Hematopoietic multipotent progenitor cell treated with erythropoietin and hydrocortisone succinate and interleukin-3 and kit ligand, for 6 days (in vitro differentiated cells): ENCODE measurements around the gene REC8.
"Not testable (repeated sequence)": the region's sequence is repeated elsewhere in the genome, so short reads cannot be mapped to it uniquely, and the experiment has no call there.

Experiments
- DNase-seq: peaks from one replicate; pipeline ENCODE4 v3.0.0-alpha.2; 2015

REC8 gene

DNA sequence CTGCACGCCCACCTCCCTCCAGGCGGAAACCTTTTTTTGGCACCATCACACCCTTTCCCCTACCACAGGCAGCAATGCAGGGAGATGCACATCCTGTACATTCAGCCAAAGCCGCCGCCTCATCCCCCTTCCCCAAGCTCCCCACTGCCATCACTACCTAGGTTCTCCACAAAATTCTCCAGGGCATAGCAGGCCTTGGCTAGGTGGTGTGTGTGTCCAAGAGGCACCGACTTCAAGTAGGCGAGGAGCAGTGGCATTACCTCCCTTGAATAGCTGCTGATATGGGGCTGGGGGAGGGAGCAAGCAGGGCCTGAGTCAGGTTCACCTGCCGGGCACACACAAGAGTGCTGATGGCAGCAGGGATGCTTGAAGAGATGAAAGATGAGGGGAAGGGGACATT lies 13.1 kb downstream of the REC8 start:
- DNase-seq = no peak

DNA sequence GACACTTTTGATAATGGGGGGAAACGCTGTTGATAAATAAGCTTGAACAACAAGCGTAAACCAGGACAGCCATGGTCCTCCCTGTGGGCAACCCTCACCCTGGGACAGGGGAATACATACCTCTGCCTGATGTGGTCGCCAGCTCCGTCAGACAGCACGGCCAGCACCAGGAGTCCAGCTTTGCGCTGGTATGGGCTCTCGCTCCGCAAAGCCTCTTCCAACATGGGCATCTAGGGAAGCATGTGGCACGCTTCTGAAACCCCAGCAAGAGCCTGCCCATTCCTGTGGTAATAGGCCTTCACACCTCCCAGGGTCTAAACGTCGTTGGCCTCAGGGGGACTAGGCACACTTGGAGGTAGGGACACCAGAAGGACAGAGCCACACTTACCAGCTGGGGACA lies 13.9 kb downstream of the REC8 start:
- no peak for DNase-seq

DNA sequence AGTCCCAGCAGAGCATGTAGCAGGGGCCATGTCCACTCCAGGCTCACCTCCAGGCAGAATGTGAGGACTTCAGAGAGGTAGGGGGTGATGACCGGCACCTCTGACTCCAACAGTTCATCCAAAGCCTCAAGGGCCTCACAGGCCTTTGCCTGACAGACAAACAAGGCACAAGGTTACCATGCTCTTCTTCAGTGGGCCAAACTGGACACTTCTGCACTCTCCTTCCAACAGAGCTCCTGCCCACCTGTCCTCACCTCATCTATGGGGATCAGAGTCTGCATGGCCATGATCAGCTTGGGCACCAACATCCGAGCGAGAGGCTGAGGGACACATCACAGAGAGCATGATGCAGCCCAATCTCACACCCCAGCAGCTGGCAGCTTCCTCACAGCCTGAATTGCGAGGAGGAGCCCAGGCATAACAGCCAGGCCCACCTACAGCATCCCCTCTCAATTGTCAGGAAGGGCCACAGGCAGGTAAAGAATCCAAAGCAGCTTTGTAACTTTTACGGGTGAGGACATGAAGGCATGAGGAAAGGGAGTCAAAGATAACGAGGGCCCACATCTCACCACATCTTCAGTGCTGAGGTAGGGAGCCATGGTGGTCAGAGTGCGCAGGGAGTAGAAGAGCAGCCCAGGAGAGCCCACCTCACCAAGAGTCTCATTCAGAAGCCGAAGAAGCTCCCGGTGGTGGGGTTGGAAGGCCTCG lies 15.1 kb downstream of the REC8 start:
- no peak for DNase-seq

DNA sequence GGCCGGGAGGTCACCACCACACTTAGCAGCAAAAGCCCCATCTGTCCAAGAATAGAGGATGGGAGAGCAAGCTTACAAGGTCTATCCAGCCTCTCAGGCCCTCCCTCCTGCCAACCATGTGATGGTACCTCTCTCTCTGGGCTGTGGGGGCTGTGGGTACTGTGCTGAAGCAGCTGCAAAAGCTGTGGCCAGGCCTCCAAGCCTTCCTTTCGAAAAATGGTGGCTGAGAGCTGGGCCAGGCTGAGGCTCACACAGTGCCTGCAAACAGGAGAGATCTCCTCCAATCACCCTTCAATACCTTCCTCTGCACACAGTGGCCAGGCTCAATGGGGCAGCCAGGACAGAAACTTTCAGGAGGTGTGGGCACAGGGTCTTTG lies 15.6 kb downstream of the REC8 start:
- DNase-seq = no peak

DNA sequence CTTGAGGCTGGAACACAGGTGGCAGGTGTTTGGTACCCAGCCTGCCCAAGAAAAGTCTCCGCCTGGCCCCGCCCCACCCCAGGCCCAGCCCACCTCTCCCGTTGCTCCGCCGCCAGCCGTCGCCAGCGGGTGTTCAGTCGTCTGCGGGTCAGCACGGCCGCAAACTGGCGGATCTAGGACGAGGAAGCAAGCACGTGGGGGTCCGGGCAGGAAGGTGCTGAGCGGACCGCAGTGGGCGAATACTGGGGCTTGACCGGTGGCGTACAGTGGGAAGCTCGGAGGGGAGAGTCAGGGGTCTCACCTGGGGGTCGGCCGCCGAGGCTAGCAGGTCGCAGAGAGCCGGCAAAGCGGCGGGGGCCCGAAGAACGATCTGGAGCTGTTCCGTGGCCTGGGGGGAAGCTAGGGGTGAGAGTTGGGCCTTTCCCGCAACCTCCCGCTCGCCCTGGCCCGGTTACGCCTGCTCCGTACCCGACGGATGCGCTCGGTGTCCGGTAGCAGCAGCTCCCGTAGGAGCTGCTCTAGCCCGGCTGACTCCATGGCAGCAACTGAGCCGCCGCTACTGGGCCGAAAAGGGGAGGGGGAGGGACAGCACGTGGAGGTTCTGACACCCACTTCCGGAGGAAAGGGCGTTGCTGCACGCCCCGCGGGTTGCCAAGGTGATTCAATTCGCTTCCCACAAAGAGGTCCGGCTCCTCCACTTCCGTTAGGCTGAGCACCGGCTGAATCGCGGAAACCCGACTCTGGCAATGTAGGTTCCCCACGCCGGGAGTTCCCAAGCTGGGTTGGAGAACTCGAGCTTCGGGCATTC lies 16.6 kb downstream of the REC8 start, which contains the start of gene IPO4:
Gene IPO4, minus strand, starts transcription at position 566 of the 808 bp plus-strand sequence. Its CDS starts 29 bp downstream, at position 537.
- peak; percentile 99 for DNase-seq

DNA sequence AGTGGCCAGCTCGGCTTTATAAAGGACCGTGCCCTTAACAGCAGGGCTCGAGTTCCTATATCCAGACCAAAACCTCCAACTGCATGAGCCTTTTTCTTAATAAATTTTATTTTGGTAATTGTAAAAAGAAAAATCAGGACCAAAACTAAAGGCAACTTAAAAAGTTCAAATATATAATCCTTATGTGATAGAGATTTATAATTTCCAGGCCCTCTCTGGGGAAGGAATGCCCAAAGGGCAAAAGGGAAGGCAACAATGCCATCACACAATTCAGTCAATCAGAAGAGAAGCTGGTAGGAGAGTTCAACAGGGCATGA lies 17.1 kb downstream of the REC8 start:
- no peak for DNase-seq

DNA sequence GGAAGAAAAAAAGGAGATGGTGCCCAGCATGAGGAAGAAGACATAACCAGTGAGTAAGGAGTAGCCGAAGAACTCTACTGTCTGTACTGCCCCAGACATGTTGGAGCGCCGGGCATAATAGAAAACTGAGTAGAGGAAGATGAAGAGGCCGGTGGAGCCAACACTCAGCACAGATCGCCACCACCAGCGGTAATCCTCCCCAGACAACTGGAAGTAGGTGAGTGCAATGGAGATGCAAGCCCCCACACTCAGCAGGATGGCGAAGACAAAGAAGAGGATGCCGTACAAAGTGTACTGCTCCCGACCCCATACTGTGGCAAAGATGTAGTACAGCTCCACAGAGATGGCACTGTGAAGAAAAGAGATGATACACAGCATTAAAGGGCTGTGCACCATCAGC lies 17.6 kb downstream of the REC8 start:
- DNase-seq = no peak

DNA sequence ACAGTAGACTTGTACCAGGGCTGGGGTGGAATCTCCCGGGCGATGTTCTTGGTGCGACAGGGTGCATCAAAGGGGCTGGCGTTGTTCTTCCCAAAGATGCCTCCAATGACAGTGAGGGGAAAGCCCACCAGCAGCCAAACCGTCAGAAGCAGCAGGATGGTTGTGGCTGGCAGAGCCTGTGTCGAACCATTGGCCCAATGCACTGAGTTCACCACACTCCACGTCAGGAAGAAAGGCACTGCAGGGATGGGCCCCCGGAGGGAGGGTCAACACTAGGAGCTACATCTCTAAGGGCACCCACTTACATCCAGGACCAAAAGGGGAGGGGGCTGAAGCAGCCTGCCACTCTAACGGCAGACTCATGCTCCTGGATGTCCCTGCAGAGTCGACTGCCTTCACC lies 18.5 kb downstream of the REC8 start:
- no peak for DNase-seq

DNA sequence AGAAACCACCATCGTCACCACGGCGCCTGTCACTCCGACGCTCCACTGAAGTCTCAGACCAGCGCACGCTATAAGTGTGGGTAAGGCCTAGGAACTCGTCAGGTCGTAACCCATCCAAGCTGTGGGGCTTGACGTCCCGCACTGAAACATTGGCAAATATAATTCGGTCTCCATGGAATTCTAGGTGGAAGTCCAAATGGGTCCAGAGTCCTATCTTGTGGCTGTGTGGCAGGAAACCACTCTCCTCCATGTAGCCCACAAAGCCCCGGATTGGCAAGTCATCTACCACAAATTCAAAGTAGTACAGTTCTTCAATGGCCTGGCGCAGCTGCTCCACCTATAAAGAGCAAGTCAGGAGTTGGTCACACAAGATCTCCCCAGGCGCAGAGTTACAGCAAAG lies 21.1 kb downstream of the REC8 start:
- no peak for DNase-seq

DNA sequence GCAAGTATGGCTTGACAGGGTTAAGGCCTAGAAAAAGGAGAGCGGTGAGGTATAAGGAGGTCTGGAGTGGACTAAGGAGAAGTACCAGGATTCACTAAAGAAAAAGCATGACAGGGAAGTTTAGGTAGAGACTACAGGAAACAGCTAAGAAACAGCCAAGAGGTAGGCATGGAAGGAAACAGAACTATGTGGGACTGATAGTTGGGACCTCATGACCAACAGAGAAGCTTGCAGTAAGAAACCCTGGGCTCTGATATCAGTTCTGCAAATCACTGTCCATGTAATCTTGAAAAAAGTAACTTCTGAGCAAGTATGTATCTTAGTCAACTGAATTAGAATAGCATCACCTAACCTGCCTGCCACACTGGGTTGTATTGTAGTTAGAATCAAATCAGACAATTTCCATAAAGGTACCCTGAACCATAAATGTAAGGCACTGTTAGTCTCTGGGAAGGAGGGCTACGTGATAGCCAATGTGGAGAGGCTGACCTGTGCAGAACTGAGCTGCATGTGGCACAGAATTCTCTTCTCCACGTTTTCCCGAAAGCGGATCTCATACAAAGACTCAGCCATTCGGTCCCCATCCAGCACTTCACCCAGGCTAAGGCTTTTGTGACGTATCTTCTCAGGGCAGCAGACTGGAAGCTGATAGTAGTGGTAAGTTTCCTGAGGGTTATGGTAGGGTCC lies 22.4 kb downstream of the REC8 start:
- DNase-seq = no peak

DNA sequence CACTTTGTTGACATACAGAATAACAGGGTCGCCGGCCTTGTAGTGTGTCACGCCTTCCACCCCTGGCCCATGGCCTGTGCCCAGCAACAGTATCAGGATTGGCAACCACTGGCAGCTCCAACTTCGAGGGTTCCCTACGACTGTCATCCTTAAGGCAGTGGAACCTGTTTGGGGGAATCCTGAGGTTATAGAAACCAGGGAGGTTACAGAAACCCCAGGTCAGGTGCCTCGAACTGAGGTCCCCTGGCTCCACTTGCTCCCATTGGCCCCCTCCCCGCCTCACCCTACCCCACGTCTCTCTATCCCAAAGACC lies 22.9 kb downstream of the REC8 start:
- peak; percentile 17 for DNase-seq

DNA sequence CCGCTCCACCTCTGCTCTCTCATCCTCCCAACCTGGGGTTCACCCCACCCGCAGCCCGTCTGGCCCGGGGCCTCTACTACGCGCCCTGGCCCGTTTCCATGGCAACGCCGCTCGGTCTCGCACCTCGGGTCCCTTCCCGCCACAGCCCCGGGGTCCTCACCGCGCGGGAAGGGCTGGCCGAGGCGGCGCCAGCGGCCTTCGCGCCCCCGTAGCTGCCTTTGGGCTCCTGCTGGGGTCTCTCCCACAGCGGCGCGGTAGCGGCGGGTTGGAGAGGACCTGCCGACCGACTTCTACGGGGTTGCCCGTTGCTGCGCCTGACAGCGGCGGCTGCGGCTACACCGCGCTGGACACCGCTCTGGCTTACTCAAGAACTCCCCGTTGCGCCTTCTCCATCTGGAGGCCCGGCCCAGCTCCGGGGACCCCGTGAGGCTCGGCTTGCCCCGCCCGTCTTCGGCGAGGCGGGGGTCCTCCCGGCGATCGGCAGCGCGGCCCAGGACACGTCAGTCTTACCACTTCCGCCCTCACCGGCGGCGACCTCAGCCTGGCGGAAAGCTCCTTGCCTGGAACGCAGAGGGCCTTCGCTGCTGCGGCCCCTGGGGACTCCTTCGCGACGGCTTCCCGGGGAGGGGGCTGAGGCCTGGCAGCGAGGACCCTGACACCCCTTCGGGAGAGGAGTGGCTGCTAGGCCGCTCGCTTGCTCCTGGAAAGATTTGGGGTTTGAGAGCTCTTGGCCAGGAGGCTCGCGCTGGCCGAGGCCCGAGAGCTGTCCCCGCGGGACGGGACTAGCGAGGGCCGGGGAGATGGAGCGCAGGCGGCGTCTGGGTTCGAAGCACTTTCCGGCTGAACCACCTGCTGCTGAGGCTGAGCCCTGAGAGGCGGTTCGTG lies 23.5 kb downstream of the REC8 start, which contains the start of gene TM9SF1:
Gene TM9SF1, minus strand, starts transcription at position 256 of the 885 bp plus-strand sequence. CDS start 422 bp downstream, outside the sequence.
- peak; percentile 93 for DNase-seq

DNA sequence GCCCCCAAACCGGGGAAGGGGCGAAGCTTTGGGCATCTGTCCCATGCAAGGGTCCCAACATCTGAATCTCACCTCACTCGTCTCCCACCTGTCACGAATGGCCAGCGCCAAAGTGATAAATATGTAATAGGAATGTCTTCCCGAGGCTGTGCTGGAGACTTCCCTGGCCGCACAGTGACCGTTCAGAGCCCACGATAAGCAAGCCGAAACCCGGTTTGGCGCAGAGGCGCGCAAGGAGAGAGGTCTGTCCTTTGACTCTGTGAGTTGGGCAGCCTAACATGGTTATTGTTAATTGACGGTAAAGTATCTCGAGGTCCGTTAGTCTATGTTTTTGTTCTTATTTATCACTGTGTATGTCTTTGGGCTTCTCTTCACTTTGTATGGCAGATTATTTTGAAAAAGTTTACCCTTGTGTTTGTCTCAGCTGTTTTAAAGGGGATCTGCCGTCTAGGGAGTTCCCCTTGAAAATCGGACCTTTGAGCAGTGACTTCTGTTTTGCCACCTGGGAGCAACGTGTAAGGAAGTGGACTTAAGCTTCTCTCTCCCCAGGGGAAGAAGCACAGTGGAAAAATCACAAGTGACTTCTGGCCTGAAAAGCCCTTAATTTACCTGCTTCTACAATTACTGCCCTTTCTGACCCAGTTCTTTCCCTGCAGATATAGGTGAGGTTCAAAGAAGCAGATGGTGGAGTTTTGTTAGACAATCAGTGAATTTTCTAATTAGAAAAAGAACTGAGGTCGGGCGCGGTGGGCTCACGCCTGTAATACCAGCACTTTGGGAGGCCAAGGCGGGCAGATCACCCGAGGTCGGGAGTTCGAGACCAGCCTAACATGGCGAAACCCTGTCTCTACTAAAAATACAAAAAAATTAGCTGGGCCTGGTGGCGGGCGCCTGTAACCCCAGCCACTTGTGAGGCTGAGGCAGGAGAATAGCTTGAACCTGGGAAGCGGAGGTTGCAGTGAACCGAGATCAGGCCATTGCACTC lies 24.5 kb downstream of the REC8 start:
- peak; percentile 63 for DNase-seq

DNA sequence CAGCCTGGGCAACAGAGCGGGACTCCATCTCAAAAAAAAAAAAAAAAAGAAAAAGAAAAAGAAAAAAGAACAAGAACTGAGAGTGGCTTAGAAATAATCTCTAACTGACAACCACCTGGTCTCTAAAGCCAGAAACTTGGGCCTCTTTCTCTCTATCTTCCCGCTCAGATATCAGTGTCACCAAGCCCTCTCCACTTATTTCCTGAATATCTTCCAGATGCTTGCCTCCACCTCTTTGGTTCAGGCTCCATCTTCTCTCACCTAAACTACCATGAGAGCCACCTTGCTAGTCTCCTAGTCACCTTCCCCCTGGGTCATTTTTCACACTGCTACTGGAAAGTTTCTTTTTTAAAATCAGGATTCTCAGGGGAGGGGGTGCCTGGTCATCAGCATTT lies 25.2 kb downstream of the REC8 start:
- peak; percentile 54 for DNase-seq

DNA sequence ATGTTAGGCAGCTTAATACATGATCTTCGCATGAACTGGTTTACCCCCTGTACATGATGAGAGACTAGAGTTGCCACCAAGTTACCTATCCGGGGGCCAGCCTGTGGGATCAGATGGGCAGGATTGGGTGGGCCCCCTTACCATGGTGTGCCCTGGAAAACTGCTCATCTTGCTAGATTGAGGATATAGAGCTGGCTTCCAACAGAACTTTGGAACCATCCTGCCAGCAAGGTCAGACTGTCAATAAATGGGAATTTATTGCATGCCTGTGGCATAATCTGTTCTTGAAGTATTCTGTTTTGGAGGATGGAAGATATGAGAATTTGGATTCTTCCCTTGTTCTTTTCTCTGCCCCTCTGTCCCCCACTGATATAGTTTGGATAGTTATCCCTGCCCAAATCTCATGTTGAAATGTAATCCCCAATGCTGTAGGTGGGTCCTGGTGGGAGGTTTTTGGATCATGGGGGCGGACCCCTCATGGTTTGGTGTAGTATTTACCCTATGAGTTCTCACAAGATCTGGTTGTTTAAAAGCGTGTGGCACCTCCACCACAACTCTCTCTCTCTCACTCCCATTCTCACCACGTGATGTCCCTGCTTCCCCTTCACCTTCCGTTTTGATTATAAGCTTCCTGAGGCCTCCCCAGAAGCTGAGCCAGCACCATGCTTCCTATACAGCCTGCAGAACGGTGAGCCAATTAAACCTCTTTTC lies 27.1 kb downstream of the REC8 start:
- DNase-seq = no peak

DNA sequence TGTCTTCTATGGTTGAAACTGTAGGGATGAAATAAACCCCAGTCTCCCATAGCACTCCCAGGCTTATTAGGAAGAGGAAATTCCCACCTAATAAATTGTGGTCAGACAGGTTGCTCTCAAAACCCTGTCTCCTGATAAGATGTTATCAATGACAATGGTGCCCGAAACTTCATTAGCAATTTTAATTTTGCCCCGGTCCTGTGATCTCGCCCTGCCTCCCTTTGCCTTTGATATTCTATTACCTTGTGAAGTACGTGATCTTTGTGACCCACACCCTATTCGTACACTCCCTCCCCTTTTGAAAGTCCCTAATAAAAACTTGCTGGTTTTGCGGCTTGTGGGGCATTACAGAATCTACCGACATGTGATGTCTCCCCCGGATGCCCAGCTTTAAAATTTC lies 30.7 kb downstream of the REC8 start:
- not testable (repeated sequence) for DNase-seq

DNA sequence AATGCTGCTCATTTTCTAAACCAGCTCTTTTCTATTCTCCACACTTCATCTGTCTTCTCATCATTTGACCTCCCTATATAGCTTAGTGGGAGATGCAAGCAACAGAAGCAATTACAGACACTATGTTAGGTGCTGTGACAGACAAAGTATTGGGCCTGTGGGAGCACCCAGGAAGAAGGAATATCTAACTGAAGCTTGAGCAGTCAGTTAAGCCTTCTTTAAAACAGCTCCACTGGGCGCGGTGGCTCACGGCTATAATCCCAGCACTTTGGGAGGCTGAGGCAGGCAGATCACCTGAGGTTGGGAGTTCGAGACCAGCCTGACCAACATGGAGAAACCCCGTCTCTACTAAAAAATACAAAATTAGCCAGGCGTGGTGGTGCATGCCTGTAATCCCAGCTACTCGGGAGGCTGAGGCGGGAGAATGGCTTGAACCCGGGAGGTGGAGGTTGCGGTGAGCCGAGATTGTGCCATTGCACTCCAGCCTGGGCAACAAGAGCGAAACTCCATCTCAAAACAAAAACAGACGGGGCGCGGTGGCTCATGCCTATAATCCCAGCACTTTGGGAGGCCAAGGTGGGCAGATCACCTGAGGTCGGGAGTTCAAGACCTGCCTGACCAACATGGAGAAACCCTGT lies 31.5 kb downstream of the REC8 start:
- DNase-seq = not testable (repeated sequence)

DNA sequence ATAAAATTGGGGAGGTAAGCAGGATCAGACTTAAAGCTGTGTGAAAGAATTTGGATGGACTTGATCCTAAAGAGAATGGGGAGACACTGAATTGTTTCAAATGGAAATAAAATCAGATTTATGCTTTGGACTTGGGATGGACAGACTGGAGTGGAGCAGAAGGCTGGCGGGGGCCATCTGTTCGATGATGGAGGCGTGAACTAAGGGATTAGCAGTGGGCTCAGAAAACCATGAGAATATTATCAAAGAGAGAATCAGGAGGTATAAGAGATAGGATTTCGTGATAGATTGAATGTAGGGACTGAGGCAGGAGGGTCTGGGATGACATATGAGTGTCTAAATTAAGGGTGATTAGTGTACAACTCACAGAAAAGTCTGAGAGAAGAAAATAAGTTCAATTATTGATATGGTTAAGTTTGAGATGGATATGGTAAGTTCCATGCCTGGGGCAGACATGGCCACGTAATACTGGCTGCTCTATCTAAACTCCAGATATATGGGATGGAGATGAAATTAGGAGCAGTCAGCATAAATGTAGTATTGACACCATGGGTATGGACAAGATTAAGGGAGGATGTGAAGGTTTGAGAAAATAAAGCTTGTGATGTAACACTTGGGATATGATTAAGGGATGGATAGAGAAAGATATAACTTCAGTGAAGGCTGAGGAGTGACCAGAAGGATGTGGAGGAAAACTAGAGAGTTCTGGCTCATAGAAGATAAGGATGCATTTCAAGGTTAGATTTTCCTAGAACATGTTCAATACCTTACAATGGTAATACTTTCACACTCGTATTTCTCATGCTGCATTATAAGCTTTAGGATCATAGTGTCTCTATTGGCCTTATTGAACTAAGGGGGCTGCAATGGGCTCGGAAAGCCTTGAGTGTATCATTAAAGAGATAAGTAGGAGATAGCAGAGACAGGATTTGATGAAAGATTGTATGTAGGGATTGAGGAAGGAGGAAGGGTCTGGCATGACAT lies 32.6 kb downstream of the REC8 start:
- DNase-seq = no peak
